ENCODE data around the gene CPTP. TPM values are rescaled to one million over a fixed set of nuclear protein-coding genes. Genes with fewer than 3 reads are reported as not detected.

Gene CPTP
- total RNA-seq, 2 donors from 2014 or later: 15.6 to 33.0 TPM

GRCh38 chr1:1336931-1337792, 12.6 kb downstream of the CPTP start:
- 95 to 98% methylated on average over 21 to 27 of the region's 32 CpGs for WGBS, 2 donors
- TF ChIP-seq CTCF (IDR thresholded peaks at IDR 0.05) (no peak), POLR2A (IDR thresholded peaks at IDR 0.05) (no peak)
- H3K4me3 ChIP-seq: no peak overlapping the region
- ATAC-seq (no peak), DNase-seq (no peak)
- H3K36me3 ChIP-seq (replicated peaks in 1 of 2; ENCODE audit: insufficient read depth in 1 of 2, low read depth in 2 of 2): peaks cover 0 to 13% of the 10 kb centered on the region in 2 donors
- peaks cover 10% of the 10 kb centered on the region for H3K4me1 ChIP-seq
- intact Hi-C loops (cut with DNase I): no loop called here
- H3K27me3 ChIP-seq: no peaks in the 10 kb centered on the region
- H3K9me3 ChIP-seq: no peaks in the 10 kb centered on the region
- H3K27ac ChIP-seq: no peak overlapping the region

DNA sequence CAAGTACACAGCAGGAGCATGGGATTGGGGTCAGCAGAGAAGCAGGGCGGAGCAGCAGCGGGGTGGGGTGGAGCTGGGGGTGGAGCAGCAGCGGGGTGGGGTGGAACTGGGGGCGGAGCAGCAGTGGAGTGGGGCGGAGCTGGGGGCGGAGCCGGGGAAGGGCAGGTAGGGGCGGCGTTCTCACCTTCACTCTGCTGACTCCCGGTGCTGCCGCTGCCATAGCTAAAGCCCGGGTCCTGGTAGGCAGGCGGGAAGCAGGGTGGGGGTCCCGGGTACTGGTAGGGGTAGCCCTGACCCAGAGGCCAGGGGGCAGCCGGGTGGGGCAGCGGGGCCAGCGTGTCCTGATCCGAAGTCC, 13.2 kb downstream of the CPTP start:
- Histone ChIP-seq H3K9me3 (no peaks in the 10 kb centered on the region), H3K27ac (no peak overlapping the region), H3K27me3 (no peaks in the 10 kb centered on the region), H3K36me3 (replicated peaks in 1 of 2; ENCODE audit: insufficient read depth in 1 of 2, low read depth in 2 of 2) (peaks cover 0 to 13% of the 10 kb centered on the region in 2 donors), H3K4me3 (no peak overlapping the region), H3K4me1 (peaks cover 10% of the 10 kb centered on the region)
- TF ChIP-seq POLR2A (IDR thresholded peaks at IDR 0.05): no peak
- TF ChIP-seq CTCF (IDR thresholded peaks at IDR 0.05): no peak
- no peak for ATAC-seq
- DNase-seq: peak in 1 of 4 donors; percentile 37
- WGBS, 2 donors: 71 to 85% methylated on average over 11 to 18 of the region's 18 CpGs
- intact Hi-C loops (cut with DNase I): no loop called here

GRCh38 chr1:1338278-1338677, 13.7 kb downstream of the CPTP start:
- Histone ChIP-seq H3K27ac (no peak overlapping the region), H3K36me3 (replicated peaks in 1 of 2; ENCODE audit: insufficient read depth in 1 of 2, low read depth in 2 of 2) (peaks cover 0 to 13% of the 10 kb centered on the region in 2 donors), H3K27me3 (no peaks in the 10 kb centered on the region), H3K9me3 (no peaks in the 10 kb centered on the region), H3K4me1 (peaks cover 10% of the 10 kb centered on the region), H3K4me3 (no peak overlapping the region)
- ATAC-seq: no peak
- no peak for TF ChIP-seq CTCF (IDR thresholded peaks at IDR 0.05)
- TF ChIP-seq POLR2A (IDR thresholded peaks at IDR 0.05): no peak
- WGBS, 2 donors: 91 to 93% methylated on average over 19 to 36 of the region's 36 CpGs
- DNase-seq: no peak
- intact Hi-C loops (cut with DNase I): no loop called here

DNA sequence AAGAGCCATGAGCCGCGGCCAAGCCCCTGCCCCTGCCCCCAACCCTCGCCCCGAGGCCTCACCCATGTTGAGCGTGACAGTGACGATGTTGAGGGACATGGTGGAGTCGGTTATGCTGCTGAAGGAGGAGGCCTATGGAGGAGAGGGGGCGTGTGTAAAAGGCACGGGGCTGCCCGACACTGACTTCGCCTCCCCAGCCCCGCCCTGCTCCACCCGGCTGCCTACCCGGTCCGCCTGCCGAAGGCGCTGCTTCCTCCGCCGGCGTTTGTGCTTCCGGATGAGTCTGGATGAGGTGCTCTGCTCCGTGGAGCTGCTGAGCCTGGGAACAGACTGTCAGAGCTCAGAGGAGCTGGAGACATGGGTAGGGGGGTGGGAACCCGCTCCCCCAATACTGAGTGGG, 15.6 kb downstream of the CPTP start:
- TF ChIP-seq POLR2A (IDR thresholded peaks at IDR 0.05) (no peak), CTCF (IDR thresholded peaks at IDR 0.05) (no peak)
- ATAC-seq (no peak), DNase-seq (no peak)
- no peaks in the 10 kb centered on the region for H3K27me3 ChIP-seq
- H3K36me3 ChIP-seq (replicated peaks in 1 of 2; ENCODE audit: insufficient read depth in 1 of 2, low read depth in 2 of 2): peaks cover 0 to 13% of the 10 kb centered on the region in 2 donors
- intact Hi-C loops (cut with DNase I): no loop called here
- 89 to 94% methylated on average over 23 of the region's 23 CpGs for WGBS, 2 donors
- no peak overlapping the region for H3K27ac ChIP-seq
- peaks cover 13% of the 10 kb centered on the region for H3K4me1 ChIP-seq
- H3K4me3 ChIP-seq: no peak overlapping the region
- no peaks in the 10 kb centered on the region for H3K9me3 ChIP-seq
